Stimulated activated CD8-positive, alpha-beta memory T cell treated with anti-CD3 and anti-CD28 coated beads, Interleukin-4, amount 100 ng/mL, for 24 hours (primary cell): ENCODE measurements around the gene RUNX1.

Source experiments
- DNase-seq: peaks from one replicate; pipeline ENCODE4 v3.0.0-alpha.2; 2020; ENCODE audit warnings: low read depth

Gene RUNX1

GRCh38 chr21:34897828-34898227 lies 151.3 kb downstream of the RUNX1 start:
- no peak for DNase-seq

GRCh38 chr21:34894401-34894800 lies 154.7 kb downstream of the RUNX1 start:
- DNase-seq, result no peak

- no peak for DNase-seq
These were observed 156.9 kb downstream of the RUNX1 start for GRCh38 chr21:34892209-34892608.

- DNase-seq, result no peak
These were observed 157.5 kb downstream of the RUNX1 start for GRCh38 chr21:34891613-34891943.

- peak; percentile 7 for DNase-seq
These were observed 158.1 kb downstream of the RUNX1 start for GRCh38 chr21:34890724-34891612.

- no peak for DNase-seq
These were observed 158.7 kb downstream of the RUNX1 start for GRCh38 chr21:34890470-34890723.

- DNase-seq, result peak; percentile 70
These were observed 159.2 kb downstream of the RUNX1 start for GRCh38 chr21:34889676-34890469.

- no peak for DNase-seq
These were observed 159.8 kb downstream of the RUNX1 start for GRCh38 chr21:34889320-34889675.

- peak; percentile 72 for DNase-seq
These were observed 160.4 kb downstream of the RUNX1 start for GRCh38 chr21:34888569-34889319.

GRCh38 chr21:34887725-34888568 lies 161.2 kb downstream of the RUNX1 start:
- peak; percentile 86 for DNase-seq

- no peak for DNase-seq
These were observed 162.0 kb downstream of the RUNX1 start for GRCh38 chr21:34887105-34887442.

- peak; percentile 7 for DNase-seq
These were observed 162.6 kb downstream of the RUNX1 start for GRCh38 chr21:34886240-34887104.

GRCh38 chr21:34885626-34886239 lies 163.4 kb downstream of the RUNX1 start:
- DNase-seq, result no peak

- DNase-seq, result no peak
These were observed 164.0 kb downstream of the RUNX1 start for GRCh38 chr21:34885125-34885524.

- DNase-seq, result no peak
These were observed 164.7 kb downstream of the RUNX1 start for GRCh38 chr21:34884346-34884929.

- no peak for DNase-seq
These were observed 165.4 kb downstream of the RUNX1 start for GRCh38 chr21:34883491-34884271.

- no peak for DNase-seq
These were observed 166.4 kb downstream of the RUNX1 start for GRCh38 chr21:34882719-34883131.

GRCh38 chr21:34881839-34882371 lies 167.2 kb downstream of the RUNX1 start:
- no peak for DNase-seq

GRCh38 chr21:34881421-34881820 lies 167.7 kb downstream of the RUNX1 start:
- DNase-seq, result no peak
